AG10803 (cell line): Measurements from ENCODE around the gene STAT4.

Experiments
- DNase-seq: peaks from one replicate; pipeline ENCODE4 v3.0.0; 2010; ENCODE audit warnings: low read depth
- H3K4me3 ChIP-seq: 2 replicates; pipeline ENCODE4 v1.5.1; 2011; ENCODE audit warnings: mild to moderate bottlenecking, low read length, control low read depth
- TF ChIP-seq, protein P1 (sequence below): conservative IDR thresholded peaks from 2 replicates; pipeline ENCODE4 v1.5.1; 2011; ENCODE audit warnings: mild to moderate bottlenecking, low read length, control low read depth, inconsistent platforms

Gene STAT4

GRCh38 chr2:191018643-191019119 lies 132.1 kb downstream of the STAT4 start:
- no peak overlapping the region for H3K4me3 ChIP-seq
- DNase-seq: no peak
- TF ChIP-seq, protein P1, sequence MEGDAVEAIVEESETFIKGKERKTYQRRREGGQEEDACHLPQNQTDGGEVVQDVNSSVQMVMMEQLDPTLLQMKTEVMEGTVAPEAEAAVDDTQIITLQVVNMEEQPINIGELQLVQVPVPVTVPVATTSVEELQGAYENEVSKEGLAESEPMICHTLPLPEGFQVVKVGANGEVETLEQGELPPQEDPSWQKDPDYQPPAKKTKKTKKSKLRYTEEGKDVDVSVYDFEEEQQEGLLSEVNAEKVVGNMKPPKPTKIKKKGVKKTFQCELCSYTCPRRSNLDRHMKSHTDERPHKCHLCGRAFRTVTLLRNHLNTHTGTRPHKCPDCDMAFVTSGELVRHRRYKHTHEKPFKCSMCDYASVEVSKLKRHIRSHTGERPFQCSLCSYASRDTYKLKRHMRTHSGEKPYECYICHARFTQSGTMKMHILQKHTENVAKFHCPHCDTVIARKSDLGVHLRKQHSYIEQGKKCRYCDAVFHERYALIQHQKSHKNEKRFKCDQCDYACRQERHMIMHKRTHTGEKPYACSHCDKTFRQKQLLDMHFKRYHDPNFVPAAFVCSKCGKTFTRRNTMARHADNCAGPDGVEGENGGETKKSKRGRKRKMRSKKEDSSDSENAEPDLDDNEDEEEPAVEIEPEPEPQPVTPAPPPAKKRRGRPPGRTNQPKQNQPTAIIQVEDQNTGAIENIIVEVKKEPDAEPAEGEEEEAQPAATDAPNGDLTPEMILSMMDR: no peak

DNA sequence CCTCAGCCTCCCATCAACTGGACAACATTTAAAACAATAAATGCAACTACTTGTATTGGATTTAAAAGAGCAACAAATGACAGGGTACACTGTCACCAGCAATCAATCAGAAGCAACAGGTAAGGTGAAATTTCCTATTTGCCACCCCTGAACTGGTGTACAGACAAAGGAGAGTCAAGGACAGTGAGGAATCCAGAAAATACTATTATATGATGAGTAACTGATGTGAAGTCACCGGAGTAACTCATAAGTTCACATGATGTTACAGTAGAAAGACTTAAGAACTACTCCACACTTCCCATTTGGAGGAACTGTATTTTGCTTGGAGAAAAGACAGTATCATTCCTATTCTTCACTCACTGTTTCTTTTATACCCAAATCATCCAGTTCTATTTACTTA lies 132.7 kb downstream of the STAT4 start:
- no peak overlapping the region for H3K4me3 ChIP-seq
- TF ChIP-seq, protein P1: no peak
- no peak for DNase-seq

GRCh38 chr2:191015831-191016230 lies 135.0 kb downstream of the STAT4 start:
- no peak for DNase-seq
- TF ChIP-seq, protein P1: no peak
- no peak overlapping the region for H3K4me3 ChIP-seq

- TF ChIP-seq, protein P1: no peak
Measured at GRCh38 chr2:191015239-191015638, 135.6 kb downstream of the STAT4 start.

GRCh38 chr2:191014653-191015020 lies 136.2 kb downstream of the STAT4 start:
- peak overlapping the region; percentile 66 for H3K4me3 ChIP-seq
- no peak for DNase-seq
- TF ChIP-seq, protein P1: no peak

More at GRCh38 chr2:191015239-191015638, 135.6 kb downstream of the STAT4 start:
- DNase-seq: no peak
- H3K4me3 ChIP-seq: no peak overlapping the region

- peak; percentile 94 for DNase-seq
- peak within 1 kb of the TSS; percentile 97 for H3K4me3 ChIP-seq
- TF ChIP-seq, protein P1: no peak
Measured at GRCh38 chr2:191013932-191014652, 136.7 kb downstream of the STAT4 start, which contains the start of gene STAT1. STAT1 (minus strand) TSS chr2:191014171; CDS start chr2:191010003, 4,168 bp downstream.

- TF ChIP-seq, protein P1: no peak
- no peak for DNase-seq
Measured at GRCh38 chr2:191013682-191013931, 137.2 kb downstream of the STAT4 start.

More at GRCh38 chr2:191013682-191013931, 137.2 kb downstream of the STAT4 start:
- H3K4me3 ChIP-seq: peak overlapping the region; percentile 97
